Superior temporal gyrus (tissue), 1 donor: ENCODE measurements around the gene ZNF320.
"Not testable (repeated sequence)": the region's sequence is repeated elsewhere in the genome, so short reads cannot be mapped to it uniquely, and the experiment has no call there.

Experiments used
- DNase-seq: peaks from one replicate; pipeline ENCODE4 v3.0.0-alpha.2; 2016; ENCODE audit errors: extremely low spot score

The ZNF320 gene

GRCh38 chr19:52922841-52923777 is 25.7 kb upstream of the ZNF320 start, which contains the start of gene ZNF888:
TSS of gene ZNF888 (minus strand) at chr19:52923428. CDS start at chr19:52917873, 5,555 bp downstream.
- DNase-seq, result peak; percentile 35

GRCh38 chr19:52917531-52917930 is 20.1 kb upstream of the ZNF320 start:
- no peak for DNase-seq

- DNase-seq, result no peak
Observed at GRCh38 chr19:52910648-52911047, 13.2 kb upstream of the ZNF320 start.

GRCh38 chr19:52904052-52904780 is 6.8 kb upstream of the ZNF320 start:
- not testable (repeated sequence) for DNase-seq

GRCh38 chr19:52901842-52902241 is 4.4 kb upstream of the ZNF320 start:
- no peak for DNase-seq

- not testable (repeated sequence) for DNase-seq
Observed at GRCh38 chr19:52898596-52898995, 1.2 kb upstream of the ZNF320 start.

- DNase-seq, result no peak
Observed at GRCh38 chr19:52898101-52898500, 666 bp upstream of the ZNF320 start.

GRCh38 chr19:52896431-52897137 is 851 bp downstream of the ZNF320 start:
- DNase-seq, result no peak

GRCh38 chr19:52891336-52891735 is 6.1 kb downstream of the ZNF320 start:
- DNase-seq, result no peak

- DNase-seq, result no peak
Observed at GRCh38 chr19:52889931-52890330, 7.5 kb downstream of the ZNF320 start.

- no peak for DNase-seq
Observed at GRCh38 chr19:52889076-52889475, 8.4 kb downstream of the ZNF320 start.

- no peak for DNase-seq
Observed at GRCh38 chr19:52880895-52881389, 16.5 kb downstream of the ZNF320 start.

- DNase-seq, result not testable (repeated sequence)
Observed at GRCh38 chr19:52872996-52873395, 24.4 kb downstream of the ZNF320 start.

GRCh38 chr19:52871466-52871865 is 26.0 kb downstream of the ZNF320 start:
- no peak for DNase-seq

GRCh38 chr19:52868031-52868430 is 29.4 kb downstream of the ZNF320 start:
- not testable (repeated sequence) for DNase-seq

GRCh38 chr19:52857378-52858191 is 39.9 kb downstream of the ZNF320 start, which contains the start of gene ZNF468:
TSS of gene ZNF468 (minus strand) at chr19:52857619. CDS start at chr19:52854272, 3,347 bp downstream.
- peak; percentile 65 for DNase-seq

GRCh38 chr19:52856540-52857377 is 40.7 kb downstream of the ZNF320 start:
- peak; percentile 26 for DNase-seq
